GM18498 (cell line): ENCODE measurements around the gene DUT.
"Not testable (repeated sequence)": the region's sequence is repeated elsewhere in the genome, so short reads cannot be mapped to it uniquely, and the experiment has no call there.

Experiments used
- ATAC-seq: cut with Tn5 transposase; IDR thresholded peaks from one replicate; pipeline ENCODE4 v1.9.1; 2021; ENCODE audit warnings: mild to moderate bottlenecking, moderate library complexity; ENCODE audit not compliant: unreplicated experiment

The DUT gene

DNA sequence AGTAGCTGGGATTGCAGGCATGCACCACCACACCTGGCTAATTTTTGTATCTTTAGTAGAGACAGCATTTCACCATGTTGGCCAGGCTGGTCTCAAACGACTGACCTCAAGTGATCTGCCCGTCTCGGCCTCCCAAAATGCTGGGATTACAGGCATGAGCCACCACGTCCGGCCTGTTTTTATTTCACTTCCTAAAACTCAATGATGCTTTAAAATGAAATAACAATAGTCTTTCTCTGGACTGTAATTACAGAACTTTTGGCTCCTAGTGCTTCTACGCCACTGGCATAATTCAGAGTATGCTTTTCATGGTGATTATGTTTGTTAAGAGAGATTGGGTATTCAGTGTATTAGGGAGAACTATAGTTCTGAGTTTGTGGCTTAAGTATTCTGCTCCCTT is 5.0 kb upstream of the DUT start:
- not testable (repeated sequence) for ATAC-seq

DNA sequence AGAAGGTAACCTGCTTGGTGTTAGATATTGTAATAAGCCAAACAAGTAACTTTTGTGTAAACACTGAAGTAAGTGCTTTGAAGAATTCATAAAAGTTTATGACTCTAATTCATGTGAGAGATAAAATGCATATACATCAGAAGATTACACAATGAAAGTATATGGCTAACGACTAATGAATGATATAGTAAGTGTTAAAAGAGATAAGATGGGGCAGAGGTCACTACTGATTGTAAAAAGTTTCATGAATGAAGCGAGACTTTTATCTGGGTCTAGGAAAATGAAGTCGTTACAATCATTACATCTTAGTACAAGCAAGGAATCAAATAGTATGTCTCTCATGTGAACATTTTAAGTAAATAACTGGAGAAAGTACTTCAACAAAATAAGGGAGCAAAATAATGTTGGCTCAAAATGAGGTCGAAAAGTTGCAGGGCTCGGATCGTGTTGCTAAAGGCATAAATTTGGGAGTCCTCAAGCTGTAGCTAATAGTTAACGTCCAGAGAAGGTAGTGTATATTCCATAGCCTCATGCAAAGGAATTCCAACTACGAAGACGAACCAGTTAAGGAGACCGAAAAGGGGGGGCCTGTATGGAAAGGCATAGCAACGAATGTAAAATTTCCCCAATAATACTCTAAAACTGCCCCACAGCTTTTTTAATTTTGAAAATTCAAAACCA is 984 bp upstream of the DUT start:
- ATAC-seq: no peak

DNA sequence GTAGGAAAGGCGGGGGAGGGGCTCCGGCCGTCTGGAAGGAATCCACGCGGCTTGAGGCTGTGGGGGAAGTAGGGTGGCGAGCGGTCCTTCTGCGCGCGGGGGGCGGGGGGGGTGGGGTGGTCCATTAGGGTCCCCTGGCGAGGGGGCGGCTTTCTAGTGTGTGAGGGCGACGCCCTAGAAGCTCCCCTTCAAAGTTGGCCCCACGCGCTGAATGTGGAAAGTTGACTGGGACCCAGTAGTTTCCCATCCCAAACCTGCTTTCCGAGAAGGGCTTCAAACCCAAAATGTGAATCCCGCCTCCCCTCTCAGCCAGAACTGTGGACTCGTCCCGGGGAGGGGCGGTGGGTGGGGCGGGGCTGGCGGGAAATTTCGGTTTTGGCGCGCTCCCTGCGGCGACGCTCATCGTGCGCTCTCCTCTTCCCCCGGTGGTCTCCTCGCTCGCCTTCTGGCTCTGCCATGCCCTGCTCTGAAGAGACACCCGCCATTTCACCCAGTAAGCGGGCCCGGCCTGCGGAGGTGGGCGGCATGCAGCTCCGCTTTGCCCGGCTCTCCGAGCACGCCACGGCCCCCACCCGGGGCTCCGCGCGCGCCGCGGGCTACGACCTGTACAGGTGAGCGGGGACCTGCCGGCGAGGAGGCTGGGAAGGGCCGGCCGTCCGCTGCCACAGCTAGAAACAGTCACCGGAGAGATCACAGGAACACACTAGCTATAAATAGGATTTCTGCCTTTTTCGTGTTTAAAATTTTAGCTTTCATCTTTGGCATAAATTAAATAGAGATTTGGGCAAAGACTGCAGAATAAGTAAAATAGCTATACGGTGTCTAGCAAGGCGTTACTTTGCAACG is 790 bp downstream of the DUT start:
- ATAC-seq: peak; percentile 59

DNA sequence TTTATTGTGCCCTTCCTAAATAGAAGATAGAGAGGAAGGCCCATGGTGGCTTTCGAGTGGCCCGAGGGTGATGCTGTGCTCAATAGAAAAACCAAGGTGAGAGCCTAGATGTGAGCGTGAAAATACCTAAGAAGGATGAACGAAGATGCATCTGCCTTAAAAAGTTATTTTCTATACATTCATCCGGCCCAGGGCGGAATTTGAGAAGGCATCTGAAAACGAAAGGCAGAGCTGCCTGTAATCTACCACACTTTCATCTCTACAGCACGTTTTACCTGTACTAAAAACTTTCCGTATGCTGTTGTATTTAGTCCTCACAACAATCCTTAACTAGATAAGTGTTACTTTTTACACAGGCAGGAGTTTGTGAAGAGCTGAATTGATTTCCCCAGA is 1.4 kb downstream of the DUT start:
- ATAC-seq: no peak

DNA sequence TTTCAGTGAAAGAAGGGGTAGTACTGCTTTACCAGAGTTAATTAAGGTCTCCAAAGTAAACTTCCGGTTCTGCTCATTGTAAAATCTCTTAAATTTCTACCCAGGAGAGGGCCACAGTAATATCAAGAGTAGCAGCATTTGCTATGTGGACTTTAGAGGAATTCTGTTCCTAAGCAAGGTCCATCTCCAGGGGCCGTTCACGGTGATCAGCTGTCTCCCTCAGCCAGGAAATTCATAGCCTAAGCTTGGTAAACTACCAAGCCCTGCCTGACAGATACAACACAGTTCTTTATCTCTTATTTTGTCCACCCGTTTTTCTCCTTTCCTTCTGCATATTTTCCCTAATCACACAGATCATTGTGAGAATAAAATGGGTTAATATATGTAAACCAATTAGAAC is 2.3 kb downstream of the DUT start:
- ATAC-seq: no peak

DNA sequence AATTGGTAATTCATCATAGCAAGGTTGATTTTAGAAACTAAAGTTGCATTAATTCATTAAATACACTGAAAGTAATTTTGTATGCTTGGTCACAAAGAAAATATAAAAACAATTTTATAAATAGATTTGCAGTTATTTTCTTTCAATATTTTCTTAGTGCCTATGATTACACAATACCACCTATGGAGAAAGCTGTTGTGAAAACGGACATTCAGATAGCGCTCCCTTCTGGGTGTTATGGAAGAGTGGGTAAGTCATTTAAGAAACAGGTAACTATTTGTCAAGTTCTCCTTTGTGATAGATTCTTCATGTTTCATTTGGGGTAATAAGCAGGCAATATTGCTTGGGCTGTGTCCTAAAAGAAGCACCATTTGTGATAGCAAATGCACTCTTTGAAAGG is 3.0 kb downstream of the DUT start:
- no peak for ATAC-seq

DNA sequence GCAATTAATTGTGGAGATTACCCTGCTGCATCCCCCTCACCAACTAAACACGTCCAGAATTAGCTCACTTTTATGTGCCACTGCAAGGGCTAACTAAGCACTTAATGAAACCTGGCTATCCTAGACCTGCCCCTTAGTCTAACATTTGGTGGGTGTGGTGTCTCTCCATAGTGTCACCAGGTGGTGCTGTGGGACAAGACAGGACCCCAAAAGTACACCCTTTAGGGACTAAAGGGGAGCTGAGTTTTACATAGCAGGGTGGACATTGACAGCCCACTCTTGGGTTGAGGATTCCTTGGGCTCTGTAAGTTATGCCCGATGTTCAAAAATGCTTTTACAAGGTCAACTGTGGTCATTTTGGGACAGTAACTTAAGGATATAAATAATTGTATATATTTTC is 5.7 kb downstream of the DUT start:
- no peak for ATAC-seq

DNA sequence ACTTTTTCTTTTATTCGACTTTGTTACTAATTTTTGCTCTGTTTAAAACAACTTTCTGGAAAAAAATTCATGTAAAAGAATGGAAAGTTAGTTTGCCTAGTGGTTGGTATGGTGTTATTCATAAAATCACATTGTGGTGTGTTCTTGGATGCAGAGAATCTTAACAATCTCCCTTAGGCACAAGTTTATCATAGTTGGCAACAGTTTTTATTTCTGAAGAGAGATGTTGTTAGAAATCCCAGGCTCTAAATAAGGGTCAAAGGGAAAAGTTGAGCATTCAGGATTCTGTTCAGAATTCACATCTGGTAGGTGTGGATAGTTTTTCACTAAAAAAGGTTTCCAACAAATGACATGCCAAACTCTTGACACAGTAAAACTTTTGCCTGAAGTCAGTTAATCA is 6.4 kb downstream of the DUT start:
- ATAC-seq: no peak

DNA sequence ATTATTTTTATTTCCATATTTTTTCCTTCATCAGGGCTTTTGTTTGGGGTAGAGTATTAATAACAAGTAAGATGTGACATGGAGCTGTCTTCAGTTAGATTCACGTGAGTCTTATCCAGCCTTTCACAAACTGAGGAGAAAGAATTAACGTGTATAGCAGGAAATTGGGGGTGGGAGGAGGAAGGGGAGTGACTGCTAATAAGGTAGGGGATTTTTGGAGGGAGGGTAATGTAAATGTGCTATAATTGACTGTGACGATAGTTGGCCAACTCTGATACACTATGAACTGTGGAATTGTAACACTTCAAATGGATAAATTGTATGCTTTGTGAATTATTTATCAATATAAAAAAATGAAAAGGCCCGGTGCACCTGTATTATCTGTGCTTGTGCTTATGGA is 8.9 kb downstream of the DUT start:
- no peak for ATAC-seq

DNA sequence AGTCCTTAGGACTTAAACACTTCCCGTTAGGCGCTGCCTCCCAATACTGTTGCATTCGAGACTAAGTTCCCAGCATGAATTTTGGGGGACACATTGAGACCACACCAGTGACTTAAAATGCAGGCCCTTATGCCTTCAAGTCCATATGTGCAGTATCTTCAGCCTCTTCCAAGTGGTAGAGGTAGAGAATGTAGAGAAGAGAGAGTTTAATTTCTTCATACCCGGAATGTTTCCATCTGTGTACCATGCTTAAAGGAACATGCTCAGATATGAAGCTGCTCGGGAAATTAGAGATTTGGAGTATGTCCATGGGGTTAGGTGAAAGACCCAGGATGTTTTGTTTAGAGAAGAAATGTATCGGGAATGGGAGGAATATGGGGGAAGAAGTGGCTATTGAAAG is 12.6 kb downstream of the DUT start:
- ATAC-seq: no peak

DNA sequence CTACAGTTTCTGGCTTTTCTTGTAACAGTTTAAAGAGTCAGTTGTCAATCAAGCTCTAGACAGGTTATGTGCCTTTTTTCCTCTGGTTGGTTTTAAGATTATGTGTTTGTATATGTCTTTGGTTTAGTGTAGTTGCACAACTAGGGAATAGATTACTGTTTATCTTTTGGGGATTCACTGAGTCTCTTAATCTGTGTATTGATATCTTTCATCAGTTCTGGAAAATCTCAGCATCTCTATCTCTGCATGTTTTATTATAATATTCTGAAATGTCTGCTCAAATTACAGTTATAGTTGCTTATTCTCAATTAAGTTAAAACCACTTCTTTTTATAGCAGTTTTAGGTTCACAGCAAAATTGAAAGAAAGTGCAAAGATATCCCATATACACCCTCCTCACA is 14.3 kb downstream of the DUT start:
- ATAC-seq: no peak

DNA sequence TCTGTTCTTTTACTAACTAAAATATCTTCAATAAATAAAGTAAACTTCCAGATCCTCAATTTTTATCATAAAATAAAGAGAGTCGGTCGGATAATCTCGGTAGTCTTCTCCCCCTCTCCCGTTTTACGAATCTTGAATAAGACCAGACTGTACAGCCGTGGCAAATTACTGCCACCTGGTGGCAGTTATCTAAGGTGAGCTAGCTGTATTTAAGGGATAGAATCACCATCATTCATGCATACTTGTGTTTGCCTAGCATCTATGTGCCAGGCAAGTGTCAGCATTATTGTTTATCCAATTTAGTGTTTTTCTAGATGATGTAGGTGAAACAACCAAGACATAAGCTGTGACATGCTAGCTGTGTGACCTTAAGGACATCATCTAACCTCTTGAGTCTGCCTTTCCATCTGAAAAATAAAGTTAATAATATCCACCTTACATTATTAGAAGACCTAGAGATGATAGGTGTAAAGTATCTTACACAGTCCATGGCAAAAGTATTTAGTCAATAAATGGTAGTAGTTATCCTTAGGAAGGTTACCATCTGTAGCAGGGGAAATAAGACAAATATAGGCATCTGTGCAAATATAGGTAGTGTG is 21.3 kb downstream of the DUT start:
- peak; percentile 88 for ATAC-seq

DNA sequence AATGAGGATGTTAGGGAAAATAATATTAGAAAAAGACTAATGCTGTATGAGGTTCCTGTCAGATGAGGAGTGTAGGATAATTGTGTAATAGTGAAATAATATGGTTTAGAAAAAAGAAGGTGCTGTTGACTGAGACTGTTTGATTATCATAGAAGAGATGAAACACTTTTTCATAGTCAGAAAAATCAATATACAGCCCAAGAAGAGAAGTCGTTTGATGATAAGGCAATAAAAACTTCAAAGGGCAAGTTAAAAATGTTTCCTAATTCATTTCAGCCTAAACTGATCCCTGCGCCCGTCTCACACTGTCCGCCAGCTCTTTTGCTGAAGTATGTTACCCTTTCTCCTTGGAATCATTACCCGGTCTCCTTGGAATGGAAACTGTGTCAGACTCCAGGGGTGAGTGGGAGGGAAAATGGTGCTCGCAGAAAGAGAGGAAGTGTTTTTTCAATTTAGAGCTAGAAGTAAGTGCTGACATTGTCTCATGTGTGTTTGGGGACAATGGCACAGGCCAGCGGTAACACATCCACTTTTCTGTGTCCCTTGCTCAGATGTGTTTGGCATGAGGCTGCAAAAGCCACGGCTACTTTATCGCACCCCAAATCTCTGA is 23.6 kb downstream of the DUT start:
- ATAC-seq: no peak

DNA sequence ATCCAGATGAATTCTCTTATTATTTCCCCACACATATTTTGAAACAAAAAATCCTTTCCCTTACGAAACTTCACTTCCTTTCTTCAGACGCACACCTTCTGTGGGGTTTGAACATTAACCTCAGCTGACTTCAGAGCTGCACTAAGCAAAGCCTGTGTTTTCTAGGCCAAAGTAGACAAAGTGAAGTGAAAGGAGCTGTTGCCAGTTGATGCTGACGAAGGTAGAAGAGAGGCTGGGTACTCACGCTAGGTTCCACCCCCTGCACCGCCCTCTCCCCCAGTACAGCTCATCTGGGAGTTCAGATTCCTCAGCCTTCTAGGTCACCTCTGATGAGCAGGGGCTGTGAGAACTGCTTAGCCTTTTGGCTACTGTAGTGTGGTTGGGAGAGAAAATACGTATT is 24.1 kb downstream of the DUT start:
- ATAC-seq: peak; percentile 67

DNA sequence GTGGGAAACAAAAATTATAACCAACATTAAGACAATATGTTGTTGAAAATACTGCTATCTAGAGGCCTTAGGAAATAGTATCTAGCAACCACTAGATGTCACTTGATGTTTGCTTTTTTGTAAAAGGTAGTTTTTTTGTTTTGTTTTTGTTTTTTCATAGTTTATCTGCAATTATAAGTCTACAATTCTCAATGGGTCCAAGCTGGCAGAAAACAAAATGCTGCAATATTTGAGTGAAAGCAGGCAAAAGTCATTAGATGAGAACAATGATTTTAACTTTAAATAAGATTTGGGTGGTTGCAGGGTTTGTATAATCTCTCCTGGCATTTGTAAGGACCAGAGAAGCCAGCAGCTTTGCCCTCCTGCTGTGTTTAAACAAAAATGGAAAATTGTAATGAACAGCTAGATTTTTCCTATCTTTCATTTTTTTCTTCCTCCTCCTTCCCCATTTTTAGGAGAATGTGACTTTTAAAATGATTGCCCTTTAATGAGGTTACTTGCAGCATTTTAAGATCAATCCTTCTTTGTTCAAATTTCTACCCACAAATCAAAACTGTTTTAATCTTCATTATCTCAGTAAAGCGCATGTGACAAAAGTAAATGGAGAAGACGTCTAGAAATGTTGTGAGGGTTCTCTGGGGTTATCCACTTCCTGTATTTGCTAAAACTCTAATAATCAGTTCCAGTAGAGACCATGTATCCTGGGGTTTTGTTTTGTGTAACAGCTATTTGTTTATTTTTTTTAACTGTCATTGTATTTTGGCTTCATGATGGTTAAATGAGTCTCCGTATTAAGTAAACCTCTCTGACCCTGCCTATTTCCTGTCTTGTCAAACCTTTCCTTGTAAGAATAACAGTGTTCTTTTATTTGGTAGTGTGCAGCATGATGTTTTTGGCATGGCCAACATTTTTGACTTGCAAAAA is 27.3 kb downstream of the DUT start:
- ATAC-seq: no peak

DNA sequence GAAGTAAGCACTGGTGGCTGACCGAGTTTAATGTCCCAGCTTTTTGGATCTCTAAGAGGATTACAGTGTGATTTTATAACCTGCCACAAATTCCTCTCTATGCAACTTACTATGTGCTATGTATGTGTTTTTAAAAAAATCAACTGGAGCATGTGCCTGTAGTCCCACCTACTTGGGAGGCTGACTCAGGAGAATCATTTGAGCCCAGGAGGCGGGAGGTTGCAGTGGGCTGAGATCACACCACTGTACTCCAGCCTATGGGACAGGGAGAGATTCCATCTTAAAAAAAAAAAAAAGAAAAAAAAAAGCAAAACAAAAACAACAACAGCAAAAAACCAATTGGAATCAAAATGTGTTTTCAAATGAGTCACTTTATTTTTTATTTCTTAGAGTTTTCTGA is 29.6 kb downstream of the DUT start:
- ATAC-seq: no peak

DNA sequence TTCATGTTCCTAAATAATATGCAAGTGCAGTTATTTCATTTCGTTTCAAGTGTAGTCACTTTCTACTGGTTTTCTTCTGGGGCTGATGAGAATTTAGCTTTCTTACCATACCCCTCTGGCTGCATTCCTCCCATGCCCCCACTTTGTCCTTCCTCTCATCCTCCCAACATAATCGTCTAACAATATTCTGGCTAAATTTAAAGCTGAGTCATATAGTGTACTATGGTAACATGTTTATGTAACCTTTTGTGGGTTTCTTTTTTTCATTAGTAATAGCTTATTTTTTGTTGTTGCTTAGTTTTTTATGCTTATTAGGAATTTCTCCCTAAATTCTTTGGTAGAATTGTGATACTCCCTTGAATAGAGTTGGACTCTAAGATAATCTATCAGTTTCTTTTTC is 30.5 kb downstream of the DUT start:
- ATAC-seq: no peak

DNA sequence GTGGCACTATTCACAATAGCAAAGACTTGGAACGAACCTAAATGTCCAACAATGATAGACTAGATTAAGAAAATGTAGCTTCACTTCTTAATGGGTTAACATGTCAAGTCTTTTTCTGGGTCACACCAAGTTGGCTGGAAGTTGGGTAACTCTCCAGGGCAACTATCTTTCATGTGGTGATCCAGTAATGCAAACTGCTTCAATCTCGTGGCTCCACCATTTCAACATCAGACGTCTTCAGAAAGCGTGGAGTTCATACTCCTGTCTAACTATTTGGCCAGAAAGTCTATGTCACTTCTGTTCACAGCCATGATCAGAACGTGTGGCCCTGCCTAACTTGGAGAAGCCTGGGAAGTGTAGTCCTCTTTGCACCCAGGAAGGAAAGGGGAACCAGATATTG is 32.2 kb downstream of the DUT start:
- no peak for ATAC-seq

DNA sequence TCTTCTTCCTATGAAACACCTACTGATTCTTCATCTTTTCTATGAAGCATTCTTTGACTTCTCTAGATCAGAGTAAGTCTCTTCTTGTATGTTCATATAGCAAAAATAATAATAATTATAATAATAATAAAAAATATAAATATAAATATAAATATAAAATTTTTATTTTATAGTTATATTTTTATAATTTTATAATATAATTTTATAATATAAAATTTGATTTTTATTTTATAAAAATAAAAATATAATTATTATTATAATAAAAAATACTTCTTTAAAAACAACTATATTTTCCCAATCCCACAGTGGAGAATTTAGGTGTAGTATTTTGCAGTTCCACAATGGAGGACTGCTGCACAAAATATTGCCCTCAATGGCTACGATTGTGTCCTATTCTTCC is 34.3 kb downstream of the DUT start:
- ATAC-seq: no peak

DNA sequence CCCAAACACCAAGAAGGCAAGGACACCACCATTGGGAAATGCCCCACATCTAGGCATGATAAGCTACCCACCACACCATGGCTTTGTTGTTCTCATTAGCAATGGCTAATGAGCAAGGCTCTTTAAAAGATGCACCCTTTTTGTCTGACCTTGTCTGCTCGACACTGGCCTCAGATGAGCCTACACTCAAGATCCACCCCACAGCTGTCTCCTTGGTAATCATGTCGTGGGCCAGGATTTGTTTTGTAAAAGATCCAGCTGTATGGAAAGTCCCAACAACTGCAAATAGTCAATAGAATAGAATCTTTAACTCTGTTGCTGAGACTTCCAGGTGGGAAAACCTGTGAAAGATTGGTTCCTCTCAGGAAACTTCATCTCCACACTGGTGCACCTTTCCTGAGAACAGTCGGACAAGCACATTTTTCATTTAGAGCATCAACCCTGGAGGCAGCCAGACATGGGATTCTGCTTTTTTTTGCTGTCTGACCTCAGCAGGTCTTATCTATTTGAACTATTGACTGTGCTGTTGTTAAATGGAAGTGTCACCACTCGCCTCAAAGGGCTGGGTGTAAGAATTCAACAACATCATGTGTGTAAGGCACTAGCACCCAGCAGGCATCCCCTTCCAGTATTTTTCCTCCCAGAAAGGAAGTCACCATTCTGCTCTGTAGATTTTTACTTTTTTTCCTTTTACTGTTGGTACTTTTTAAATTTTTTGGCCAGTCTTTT is 35.5 kb downstream of the DUT start:
- no peak for ATAC-seq
